CD4-positive, alpha-beta T cell treated with Interferon alpha-2 for 1 hour (primary cell): ENCODE data around the gene ARTN.
A peak's percentile ranks its signal among the peaks of the same experiment; 100 is the strongest.

Experiments
- DNase-seq, 2 donors: peaks; one replicate each; pipeline ENCODE4 v3.0.0-alpha.2; 2020 to 2022

Gene ARTN

DNA sequence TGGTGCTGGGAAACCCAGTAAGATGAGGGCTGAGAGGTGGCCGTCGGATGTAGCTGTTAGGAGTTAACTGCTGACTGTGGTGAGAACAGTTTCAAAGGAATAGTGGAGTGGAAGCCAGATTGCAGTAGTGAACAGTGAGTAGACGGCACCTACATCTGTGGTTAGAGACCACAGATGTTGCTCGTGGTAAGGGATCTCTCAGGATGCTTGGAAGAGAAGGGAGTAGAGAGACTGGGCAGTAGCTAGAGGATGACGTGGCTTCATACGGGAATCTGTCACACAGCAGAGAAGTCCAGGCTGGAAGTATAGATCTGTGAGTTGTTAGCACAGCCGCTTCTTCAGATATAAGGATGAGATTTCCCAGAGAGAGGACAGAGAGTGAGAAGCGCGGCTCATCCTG is 7.8 kb upstream of the ARTN start:
- no peak for DNase-seq

DNA sequence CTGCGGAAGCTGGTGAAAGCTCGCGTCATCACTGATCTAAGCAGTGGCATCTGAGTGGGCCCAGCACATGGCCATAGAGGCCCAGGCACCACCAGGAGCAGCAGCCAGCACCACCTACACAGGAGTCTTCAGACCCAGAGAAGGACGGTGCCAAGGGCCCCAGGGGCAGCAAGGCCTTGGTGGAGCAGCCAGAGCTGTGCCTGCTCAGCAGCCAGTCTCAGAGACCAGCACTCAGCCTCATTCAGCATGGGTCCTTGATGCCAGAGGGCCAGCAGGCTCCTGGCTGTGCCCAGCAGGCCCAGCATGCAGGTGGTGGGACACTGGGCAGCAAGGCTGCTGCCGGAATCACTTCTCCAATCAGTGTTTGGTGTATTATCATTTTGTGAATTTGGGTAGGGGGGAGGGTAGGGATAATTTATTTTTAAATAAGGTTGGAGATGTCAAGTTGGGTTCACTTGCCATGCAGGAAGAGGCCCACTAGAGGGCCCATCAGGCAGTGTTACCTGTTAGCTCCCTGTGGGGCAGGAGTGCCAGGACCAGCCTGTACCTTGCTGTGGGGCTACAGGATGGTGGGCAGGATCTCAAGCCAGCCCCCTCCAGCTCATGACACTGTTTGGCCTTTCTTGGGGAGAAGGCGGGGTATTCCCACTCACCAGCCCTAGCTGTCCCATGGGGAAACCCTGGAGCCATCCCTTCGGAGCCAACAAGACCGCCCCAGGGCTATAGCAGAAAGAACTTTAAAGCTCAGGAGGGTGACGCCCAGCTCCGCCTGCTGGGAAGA is 3.2 kb upstream of the ARTN start:
- no peak for DNase-seq

DNA sequence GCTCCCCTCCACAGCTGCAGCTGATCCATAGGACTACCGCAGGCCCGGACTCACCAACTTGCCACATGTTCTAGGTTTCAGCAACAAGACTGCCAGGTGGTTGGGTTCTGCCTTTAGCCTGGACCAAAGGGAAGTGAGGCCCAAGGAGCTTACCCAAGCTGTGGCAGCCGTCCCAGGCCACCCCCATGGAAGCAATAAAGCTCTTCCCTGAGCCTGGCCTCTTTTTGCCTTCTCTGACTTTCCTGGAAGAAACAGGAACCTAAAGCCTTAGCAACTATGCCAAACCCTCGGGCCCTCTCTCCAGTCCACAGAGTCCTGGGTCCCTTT is 2.7 kb upstream of the ARTN start:
- no peak for DNase-seq

DNA sequence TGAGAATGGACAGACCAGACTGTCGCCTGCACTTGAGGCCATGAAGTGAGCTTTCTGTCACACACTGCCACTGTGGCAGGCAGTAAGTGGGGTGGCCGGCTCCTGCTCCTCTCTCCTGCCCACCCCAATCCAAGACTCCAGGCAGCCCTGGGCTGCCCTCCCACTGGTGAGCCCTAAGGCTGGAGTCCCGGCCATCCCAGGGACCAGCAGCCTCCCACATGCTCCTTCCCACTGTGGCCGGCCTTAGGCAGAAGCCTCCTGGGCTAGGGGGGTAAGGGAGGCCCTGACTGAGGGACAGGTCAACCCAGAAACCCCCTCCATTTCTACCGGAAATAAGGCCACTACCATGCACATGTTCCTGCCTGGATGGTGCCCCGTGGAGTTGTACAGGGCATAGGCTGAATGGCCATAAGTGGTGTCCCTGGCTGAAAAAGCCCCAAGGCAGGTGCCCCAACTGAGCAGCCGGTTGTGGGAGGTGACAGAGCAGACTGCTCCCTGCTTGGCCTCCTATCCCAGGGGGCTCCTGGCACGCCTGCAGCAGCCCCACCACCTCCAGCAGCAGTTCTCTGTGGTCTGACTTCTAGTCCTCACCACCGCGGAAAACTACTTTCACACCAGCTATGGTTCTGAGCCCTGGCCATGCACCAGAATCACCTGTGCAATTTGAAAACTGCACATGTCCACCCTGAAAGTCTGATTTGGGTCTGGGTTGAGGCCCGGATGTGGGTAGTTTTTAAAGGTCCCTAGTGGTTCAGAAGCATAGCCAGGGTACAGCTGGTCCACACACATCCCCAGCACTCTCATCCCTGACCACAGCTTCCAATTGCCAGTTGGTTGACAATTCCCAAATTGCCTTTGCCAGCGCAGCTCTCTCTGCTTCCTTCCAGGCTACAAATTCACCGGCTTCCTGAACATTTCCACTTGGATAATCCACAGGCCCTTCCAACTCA is 1.6 kb upstream of the ARTN start:
- no peak for DNase-seq

DNA sequence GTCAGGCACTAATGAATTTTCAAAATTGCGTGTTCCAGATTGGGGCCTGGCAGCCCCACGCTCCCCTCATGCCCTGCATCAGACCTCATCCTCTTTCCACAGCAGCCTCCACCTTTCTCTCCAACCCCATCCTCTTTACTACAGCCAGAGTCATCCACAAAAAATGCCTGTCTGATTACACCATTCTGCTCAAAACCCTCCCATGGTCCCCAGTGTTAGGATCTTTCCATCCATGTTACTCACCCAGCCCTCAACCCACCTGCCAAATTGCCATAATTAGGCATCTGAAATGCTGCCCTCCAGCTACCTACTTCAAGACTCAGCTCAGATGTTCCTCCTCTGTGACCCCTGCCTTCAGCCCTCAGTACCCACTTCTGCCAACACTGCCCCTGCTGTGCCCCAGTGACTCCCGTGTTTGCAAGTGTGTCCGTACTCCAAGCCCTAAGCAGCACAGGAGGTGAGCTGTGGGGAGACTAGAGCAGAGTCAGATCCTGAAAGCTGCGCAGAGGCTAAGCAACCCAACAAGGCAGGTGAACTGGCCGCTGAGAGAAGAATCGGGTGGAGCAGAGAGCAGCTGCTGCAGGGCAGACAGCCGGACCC is 715 bp upstream of the ARTN start:
- DNase-seq, result no peak

DNA sequence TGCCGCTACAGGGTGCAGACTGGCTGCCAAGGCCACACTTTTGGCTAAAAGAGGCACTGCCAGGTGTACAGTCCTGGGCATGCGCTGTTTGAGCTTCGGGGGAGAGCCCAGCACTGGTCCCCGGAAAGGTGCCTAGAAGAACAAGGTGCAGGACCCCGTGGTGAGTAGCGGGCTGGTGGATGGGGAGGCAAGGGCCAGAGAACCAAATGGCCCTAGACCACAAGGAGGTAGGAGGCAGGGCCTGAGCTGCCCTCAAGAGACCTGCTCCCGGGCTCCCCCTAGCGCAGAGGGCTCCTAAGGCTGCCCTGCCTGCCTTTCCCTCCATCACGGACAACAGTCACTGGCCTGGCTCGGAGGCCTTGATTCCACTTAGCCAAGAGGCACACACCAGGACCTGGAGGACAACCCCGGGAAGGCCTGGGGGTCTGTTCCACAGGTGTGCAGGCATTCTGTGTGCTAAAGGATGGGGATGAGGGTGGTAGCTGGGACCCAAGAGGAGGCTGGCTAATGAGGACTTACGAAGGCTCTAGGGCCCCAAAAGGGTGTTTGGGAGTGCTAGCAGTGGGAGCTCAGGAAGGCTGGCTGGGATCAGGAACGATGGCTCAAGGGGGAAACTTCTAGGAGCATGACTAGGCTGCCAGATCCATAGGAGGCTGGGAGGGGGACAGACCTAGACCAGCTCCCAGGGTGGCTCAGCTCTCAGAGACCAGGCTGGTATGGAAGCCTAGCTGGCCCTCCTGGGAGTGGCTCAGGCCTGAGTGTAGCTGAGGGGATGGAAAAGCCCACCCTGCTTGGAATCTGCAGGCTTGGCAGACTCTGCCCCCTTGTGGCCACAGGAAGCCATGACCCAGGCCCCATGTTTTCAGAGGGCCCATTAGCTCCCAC is 742 bp downstream of the ARTN start:
- peak; percentile 46 to 53 for DNase-seq

DNA sequence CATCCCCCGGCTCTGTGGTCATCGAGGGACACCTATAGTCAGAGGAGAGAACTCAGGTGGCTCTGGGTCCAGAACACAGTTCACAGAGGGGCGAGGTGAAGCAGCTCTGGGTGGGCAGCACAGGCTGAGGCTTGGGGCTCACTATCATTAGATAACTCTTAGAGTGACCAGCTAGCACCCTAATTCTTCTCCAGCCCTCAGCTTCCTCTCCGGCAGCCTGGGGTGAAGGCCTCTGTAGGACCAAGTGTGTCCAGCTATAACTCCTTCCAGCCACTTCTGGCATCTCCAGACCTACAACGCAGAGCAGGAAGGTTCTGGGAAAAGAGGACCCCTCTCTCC is 1.4 kb downstream of the ARTN start:
- DNase-seq, result no peak

DNA sequence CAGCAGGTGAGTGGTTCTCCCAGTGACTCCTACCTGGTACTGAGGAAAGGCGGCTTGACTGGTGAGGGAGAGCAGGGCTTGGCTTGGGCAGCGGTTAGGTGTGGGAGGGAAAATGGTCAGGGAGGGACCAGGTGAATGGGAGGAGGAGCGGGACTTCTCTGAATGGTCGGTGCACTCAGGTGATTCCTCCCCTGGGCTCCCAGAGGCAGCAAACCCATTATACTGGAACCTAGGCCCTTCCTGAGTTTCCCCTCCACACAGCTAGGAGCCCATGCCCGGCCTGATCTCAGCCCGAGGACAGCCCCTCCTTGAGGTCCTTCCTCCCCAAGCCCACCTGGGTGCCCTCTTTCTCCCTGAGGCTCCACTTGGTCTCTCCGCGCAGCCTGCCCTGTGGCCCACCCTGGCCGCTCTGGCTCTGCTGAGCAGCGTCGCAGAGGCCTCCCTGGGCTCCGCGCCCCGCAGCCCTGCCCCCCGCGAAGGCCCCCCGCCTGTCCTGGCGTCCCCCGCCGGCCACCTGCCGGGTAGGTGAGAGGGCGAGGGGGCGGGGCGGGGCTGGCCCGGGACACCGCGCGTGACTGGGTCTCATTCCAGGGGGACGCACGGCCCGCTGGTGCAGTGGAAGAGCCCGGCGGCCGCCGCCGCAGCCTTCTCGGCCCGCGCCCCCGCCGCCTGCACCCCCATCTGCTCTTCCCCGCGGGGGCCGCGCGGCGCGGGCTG is 2.3 kb downstream of the ARTN start:
- no peak for DNase-seq

DNA sequence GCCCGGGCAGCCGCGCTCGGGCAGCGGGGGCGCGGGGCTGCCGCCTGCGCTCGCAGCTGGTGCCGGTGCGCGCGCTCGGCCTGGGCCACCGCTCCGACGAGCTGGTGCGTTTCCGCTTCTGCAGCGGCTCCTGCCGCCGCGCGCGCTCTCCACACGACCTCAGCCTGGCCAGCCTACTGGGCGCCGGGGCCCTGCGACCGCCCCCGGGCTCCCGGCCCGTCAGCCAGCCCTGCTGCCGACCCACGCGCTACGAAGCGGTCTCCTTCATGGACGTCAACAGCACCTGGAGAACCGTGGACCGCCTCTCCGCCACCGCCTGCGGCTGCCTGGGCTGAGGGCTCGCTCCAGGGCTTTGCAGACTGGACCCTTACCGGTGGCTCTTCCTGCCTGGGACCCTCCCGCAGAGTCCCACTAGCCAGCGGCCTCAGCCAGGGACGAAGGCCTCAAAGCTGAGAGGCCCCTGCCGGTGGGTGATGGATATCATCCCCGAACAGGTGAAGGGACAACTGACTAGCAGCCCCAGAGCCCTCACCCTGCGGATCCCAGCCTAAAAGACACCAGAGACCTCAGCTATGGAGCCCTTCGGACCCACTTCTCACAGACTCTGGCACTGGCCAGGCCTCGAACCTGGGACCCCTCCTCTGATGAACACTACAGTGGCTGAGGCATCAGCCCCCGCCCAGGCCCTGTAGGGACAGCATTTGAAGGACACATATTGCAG is 3.0 kb downstream of the ARTN start:
- DNase-seq, result peak in 1 of 2 donors; percentile 8

DNA sequence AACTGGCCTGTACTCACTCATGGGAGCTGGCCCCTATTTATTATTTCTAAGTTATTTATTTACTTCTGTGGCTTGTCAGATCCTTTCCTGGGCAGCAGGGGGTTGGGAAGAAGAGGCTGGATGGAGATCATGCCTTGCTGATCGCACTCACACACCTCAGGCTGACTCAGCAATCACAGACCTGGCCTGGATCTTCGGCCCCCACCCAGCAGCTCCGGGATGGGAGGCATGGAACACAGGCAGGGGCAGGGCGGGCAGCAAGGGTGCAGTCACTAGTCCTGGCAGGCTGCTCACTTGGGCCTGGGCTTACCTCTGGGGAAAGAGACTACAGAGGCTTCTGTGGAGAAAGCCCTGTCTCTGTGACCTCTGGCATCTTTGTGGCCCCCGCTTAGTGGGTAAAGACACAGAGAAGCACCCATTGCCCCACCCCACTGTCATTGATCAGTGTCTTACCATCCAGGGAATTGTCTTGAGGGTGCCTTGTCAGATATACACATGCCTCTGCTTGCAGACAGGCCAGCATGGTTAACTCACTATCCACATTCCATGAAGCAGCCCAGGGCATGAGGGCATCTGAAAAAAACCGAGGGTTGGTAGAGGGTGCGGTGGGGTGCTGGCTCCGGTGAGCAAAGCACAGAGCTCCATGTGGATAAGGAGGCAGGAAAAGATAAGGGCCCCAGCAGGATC is 3.7 kb downstream of the ARTN start:
- no peak for DNase-seq

DNA sequence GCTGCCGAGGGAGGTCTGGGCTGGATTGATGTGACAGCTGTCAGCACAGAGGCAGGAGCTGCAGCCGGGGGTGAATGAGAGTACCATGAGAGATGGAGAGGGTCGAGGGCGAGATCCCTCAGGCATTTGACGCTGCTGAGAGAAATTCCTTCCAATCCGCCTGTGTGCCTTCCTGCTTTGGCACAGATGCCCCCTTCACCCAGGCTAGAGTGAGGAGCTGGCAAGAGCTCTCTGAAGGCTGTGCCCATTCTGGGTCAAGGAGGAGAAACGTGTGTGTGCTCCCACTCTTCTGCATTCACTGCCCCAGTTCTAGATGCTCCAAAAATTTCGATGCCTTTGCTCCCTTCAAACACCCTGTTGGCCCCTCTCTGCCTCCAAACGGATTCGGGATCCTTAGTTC is 4.8 kb downstream of the ARTN start:
- no peak for DNase-seq

DNA sequence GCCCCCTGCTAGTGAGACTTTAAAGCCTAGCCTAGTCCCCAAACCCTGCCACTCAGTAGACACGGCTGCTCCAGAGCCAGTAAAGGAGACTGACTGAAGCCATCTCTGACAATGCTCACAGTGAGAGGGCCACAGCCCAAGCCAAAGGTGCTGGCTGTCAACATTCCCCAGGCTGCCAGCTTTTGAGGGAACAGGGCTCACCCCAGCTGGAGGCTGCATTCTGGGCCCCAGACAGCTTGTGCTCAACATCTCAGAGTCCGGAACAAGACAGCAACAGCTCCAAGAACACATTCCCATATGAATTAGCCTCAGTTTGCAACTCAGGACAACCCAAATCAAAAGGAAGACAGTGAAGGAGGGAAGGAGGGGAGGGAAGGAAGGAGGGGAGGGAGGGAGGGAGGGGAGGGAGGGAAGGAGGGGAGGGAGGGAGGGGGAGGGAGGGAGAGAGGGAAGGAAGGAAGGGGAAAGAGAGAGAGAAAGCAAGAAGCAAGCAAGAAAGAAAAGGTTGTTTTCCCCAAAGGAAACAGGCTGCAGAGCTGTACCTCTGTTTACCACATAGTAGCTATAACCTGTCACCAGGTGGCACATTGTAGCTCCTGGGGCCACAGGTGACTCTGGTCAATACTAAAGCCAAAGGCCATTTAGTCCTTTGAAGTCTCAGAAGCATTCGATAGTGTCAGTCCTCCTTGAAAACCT is 5.4 kb downstream of the ARTN start:
- no peak for DNase-seq

DNA sequence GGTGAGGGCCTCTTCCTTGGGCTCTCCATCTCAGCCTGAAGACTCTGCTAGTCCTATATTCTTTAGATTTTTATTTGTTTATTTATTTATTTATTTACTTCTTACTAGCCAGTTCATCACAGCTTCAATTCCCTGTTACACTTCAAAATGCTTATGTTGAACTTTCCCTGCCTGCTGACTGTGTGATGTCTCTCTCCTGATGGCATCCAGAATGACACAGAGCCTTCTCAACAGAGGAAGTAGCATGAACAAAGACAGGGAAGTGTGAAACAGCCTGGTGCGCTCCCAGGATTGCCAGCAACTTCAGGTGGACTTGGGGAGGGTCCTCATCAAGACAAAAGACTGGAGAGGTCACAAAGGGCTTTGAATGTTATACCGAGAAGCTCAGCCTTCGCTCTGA is 8.8 kb downstream of the ARTN start:
- no peak for DNase-seq

DNA sequence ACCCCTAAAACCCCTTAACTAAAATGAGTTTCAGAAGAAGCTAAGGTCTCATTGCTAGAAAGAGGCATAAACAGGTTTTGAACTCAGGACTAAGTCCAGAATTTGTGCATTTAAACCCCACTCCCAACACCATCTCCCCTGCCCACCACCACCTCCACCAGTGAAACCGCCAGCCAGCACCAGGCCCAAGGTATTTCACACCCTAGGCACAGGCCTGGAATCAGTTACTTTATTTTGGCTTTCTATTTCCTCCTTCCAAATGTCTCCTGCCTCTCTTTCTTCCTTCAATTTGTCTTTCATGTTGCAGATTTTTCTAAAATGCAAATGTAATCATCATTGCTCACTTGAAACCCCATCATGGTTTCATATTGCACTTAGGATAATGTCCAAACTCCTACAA is 11.3 kb downstream of the ARTN start:
- no peak for DNase-seq

DNA sequence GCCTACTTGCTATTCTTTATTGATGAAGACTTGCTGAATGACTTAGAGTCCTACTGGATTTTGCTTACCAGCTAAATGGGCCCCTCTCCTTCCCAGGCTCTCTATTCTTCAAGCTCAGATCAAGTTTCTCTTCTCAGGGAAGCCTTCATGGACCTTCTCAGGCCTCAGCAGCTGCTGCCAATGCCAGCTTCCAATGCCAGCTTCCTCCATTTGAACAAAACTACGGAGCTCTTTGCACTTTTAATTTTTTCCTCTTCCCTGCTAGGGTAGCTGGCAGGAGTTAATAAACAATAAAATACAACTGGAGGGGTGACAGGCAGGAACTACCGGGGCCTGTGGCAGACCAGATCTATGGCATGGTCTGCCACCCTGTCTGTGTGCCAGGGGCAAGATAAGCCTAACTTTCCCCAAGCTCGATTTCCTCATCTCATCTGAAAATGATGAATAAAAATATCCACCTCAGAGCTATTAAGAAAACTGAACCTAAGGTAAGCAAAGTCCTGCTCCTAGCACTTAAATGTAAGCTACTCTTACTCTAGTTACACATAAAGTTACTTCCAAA is 12.2 kb downstream of the ARTN start:
- DNase-seq, result no peak

DNA sequence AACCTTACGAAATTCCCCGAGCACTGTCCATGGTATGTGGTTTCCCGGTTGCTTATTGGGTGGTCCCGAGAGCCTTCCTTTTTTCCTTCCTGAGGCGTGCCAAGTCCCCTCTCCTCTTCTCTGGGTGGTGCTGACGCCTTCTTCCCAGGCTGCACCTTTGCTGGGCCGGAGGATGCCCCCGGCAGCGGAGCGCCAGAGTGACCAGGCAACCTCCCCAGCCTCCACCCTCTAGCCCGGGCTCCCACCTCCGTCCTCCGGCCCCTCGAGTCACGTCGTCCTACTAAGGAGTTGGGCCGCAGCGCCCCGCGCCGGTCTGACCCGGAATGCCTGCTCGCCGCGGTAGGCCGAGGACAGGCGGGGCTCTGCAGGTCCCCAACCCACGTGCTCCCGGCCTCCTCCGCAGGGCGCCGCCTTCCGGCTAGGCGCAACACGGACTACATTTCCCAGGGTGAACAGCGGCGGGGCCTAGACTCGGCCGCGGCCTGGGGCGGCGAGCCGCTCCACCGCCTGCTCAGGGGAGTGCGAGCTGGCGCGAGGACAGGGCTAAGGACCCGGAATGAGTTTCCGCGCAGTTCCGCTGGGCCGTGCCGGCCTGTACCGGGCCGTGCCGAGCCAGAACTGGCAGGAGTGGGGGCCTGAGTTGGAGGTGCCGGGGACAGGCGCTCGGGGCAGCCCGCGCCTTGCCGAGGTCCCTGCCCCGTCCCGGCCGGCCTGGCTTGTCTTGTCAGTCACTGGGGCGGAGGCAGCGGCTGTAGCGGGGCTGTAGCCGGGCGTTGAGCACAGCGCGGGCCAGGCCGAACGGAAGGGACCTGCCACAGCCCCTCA is 12.8 kb downstream of the ARTN start, which contains the start of gene IPO13:
Gene IPO13 (plus strand): TSS at position 715 of the 825 bp plus-strand sequence. CDS start 651 bp downstream, outside the sequence.
- DNase-seq, result peak; percentile 93 to 97

DNA sequence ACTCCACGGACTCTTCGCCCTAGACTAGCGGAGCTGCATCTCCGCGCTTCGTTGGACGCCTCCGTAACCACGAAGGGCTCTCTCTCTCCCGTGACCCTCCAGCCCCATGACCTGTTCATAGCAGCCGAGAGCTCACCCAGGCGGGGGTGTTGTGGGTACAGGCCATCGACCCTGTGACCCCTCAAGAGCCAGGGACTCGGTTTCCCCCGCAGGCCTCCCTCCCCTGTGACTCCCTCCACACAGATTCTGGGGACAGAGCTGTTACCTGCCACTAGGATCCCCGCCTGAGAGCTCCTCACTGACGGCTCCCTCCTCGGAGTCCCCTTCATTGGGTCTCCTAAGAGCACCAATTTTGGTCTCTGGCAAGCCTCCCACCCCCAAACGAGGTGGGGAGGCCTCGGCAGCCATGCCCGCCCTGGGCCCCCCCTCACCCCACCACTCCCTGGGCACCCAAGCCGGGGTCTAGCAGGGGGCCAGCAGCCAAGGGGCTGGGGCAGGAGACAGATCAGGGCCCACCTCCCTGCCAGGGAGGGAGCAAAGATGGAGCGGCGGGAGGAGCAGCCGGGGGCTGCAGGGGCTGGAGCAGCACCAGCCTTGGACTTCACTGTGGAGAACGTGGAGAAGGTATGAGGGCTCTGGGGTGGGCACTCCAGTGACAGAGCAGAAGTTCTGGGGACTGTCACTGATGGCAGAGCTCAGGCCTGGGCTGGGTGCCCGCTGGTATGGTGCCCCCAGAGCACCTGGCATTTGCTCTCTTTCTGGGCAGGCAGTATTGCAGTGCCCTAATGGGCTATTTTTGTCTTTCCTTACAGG is 13.7 kb downstream of the ARTN start:
- no peak for DNase-seq

DNA sequence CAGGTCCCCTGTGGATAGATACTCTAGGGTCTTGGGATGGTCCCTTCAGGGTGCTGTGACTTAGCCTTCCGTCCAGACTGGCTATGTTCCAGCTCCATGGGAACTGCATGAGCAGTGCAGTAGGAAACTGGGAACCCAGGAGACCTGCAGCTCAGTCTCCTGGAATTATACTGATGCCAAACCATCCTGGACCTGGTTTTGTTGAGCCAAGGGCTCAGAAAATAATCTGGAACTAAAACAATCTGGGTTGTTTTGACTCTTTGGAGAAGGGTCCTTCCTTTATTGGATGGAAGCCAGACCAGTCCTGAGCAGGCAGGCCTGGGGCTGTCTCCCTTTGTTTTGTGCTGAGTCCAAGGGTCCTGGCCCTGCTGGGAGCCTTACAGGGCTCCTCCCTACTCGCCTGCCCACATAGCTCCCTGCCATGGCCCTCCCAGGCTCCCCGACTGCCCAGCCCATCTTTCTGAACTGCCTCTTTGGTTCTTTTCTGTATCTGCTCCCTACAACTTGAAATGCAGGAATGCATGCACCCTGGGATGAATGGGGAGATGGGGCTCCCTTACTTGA is 14.4 kb downstream of the ARTN start:
- no peak for DNase-seq
